Measurements from ENCODE around the gene POPDC3.

Gene POPDC3

GRCh38 chr6:105194591-105194990, 14.8 kb upstream of the POPDC3 start:
- CTCF ChIA-PET = interaction anchor here (1.2 kb wide), 1 partner anchor 107 kb away, joined by 6 read pairs; no protein-coding TSS in a partner anchor
- DNase-seq (ENCODE audit: extremely low spot score) = no peak
- TF ChIP-seq HDGF (IDR thresholded peaks at IDR 0.05; ENCODE audit: borderline replicate concordance) = no peak
- no peak for TF ChIP-seq ZNF384 (IDR thresholded peaks at IDR 0.05)
- no peak for TF ChIP-seq ELF4 (IDR thresholded peaks at IDR 0.05)
- no peak for TF ChIP-seq SP1 (IDR thresholded peaks at IDR 0.05)
- no peak for TF ChIP-seq LEF1 (IDR thresholded peaks at IDR 0.05; ENCODE audit: borderline replicate concordance)
- TF ChIP-seq L3MBTL2 (conservative IDR thresholded peaks at IDR 0.05) = no peak
- no peak for TF ChIP-seq SUZ12 (IDR thresholded peaks at IDR 0.05)
- no peak for TF ChIP-seq ARNT (IDR thresholded peaks at IDR 0.05)
- TF ChIP-seq PKNOX1 (IDR thresholded peaks at IDR 0.05) = no peak
- TF ChIP-seq CTBP1 (IDR thresholded peaks at IDR 0.05; ENCODE audit: borderline replicate concordance) = no peak
- no peak for TF ChIP-seq TARDBP (IDR thresholded peaks at IDR 0.05)
- no peak for TF ChIP-seq NFRKB (IDR thresholded peaks at IDR 0.05)
- no peak for TF ChIP-seq FOXM1 (IDR thresholded peaks at IDR 0.05; ENCODE audit: borderline replicate concordance)
- TF ChIP-seq BHLHE40 (IDR thresholded peaks at IDR 0.05; ENCODE audit: borderline replicate concordance) = no peak
- TF ChIP-seq FOXK2 (IDR thresholded peaks at IDR 0.05) = no peak
- TF ChIP-seq FOXA1 (IDR thresholded peaks at IDR 0.05) = no peak
- POLR2A ChIA-PET = no interaction called here

GRCh38 chr6:105194106-105194505, 14.3 kb upstream of the POPDC3 start:
- POLR2A ChIA-PET = interaction anchor here (0.8 kb wide), 1 partner anchor 18 kb away, joined by 3 read pairs; no protein-coding TSS in a partner anchor
- no peak for DNase-seq (ENCODE audit: extremely low spot score)
- TF ChIP-seq FOXM1 (IDR thresholded peaks at IDR 0.05; ENCODE audit: borderline replicate concordance) (no peak), L3MBTL2 (conservative IDR thresholded peaks at IDR 0.05) (no peak), ELF4 (IDR thresholded peaks at IDR 0.05) (no peak), ARNT (IDR thresholded peaks at IDR 0.05) (no peak), BHLHE40 (IDR thresholded peaks at IDR 0.05; ENCODE audit: borderline replicate concordance) (no peak), LEF1 (IDR thresholded peaks at IDR 0.05; ENCODE audit: borderline replicate concordance) (no peak), FOXK2 (IDR thresholded peaks at IDR 0.05) (no peak), SP1 (IDR thresholded peaks at IDR 0.05) (no peak), HDGF (IDR thresholded peaks at IDR 0.05; ENCODE audit: borderline replicate concordance) (no peak), PKNOX1 (IDR thresholded peaks at IDR 0.05) (no peak), FOXA1 (IDR thresholded peaks at IDR 0.05) (no peak), TARDBP (IDR thresholded peaks at IDR 0.05) (no peak), SUZ12 (IDR thresholded peaks at IDR 0.05) (no peak)
- CTCF ChIA-PET = interaction anchor here (1.2 kb wide), 1 partner anchor 106 kb away, joined by 6 read pairs; no protein-coding TSS in a partner anchor

- no peak for TF ChIP-seq SUZ12 (IDR thresholded peaks at IDR 0.05)
- no peak for TF ChIP-seq ZNF384 (IDR thresholded peaks at IDR 0.05)
- TF ChIP-seq TARDBP (IDR thresholded peaks at IDR 0.05) = no peak
- TF ChIP-seq LEF1 (IDR thresholded peaks at IDR 0.05; ENCODE audit: borderline replicate concordance) = no peak
- TF ChIP-seq FOXA1 (IDR thresholded peaks at IDR 0.05) = no peak
- no peak for DNase-seq (ENCODE audit: extremely low spot score)
- POLR2A ChIA-PET = interaction anchor here (0.8 kb wide), 1 partner anchor 17 kb away, joined by 3 read pairs; no protein-coding TSS in a partner anchor
- CTCF ChIA-PET = interaction anchor here (0.5 to 1.2 kb wide), 2 partner anchors 13 to 106 kb away, joined by 3 to 6 read pairs; no protein-coding TSS in a partner anchor
Measured at GRCh38 chr6:105193647-105194046, 13.8 kb upstream of the POPDC3 start.

- POLR2A ChIA-PET = no interaction called here
- TF ChIP-seq ARNT (IDR thresholded peaks at IDR 0.05) (no peak), FOXK2 (IDR thresholded peaks at IDR 0.05) (no peak), HDGF (IDR thresholded peaks at IDR 0.05; ENCODE audit: borderline replicate concordance) (no peak), SP1 (IDR thresholded peaks at IDR 0.05) (no peak), CTBP1 (IDR thresholded peaks at IDR 0.05; ENCODE audit: borderline replicate concordance) (no peak), SUZ12 (IDR thresholded peaks at IDR 0.05) (no peak), FOXA1 (IDR thresholded peaks at IDR 0.05) (no peak), BHLHE40 (IDR thresholded peaks at IDR 0.05; ENCODE audit: borderline replicate concordance) (no peak), NFRKB (IDR thresholded peaks at IDR 0.05) (no peak), LEF1 (IDR thresholded peaks at IDR 0.05; ENCODE audit: borderline replicate concordance) (no peak), PKNOX1 (IDR thresholded peaks at IDR 0.05) (no peak), ZNF384 (IDR thresholded peaks at IDR 0.05) (no peak), TARDBP (IDR thresholded peaks at IDR 0.05) (no peak), L3MBTL2 (conservative IDR thresholded peaks at IDR 0.05) (no peak), ELF4 (IDR thresholded peaks at IDR 0.05) (no peak), FOXM1 (IDR thresholded peaks at IDR 0.05; ENCODE audit: borderline replicate concordance) (no peak)
- CTCF ChIA-PET = interaction anchor here (0.5 kb wide), 1 partner anchor 12 kb away, joined by 3 read pairs; no protein-coding TSS in a partner anchor
- no peak for DNase-seq (ENCODE audit: extremely low spot score)
Measured at GRCh38 chr6:105192707-105193465, 13.1 kb upstream of the POPDC3 start.

- ChIA-PET CTCF (interaction anchor here (0.7 to 0.8 kb wide), 2 partner anchors 11 to 196 kb away, joined by 3 read pairs; no protein-coding TSS in a partner anchor), POLR2A (no interaction called here)
- DNase-seq (ENCODE audit: extremely low spot score) = no peak
- no peak for TF ChIP-seq NFRKB (IDR thresholded peaks at IDR 0.05)
- TF ChIP-seq LEF1 (IDR thresholded peaks at IDR 0.05; ENCODE audit: borderline replicate concordance) = no peak
- no peak for TF ChIP-seq FOXA1 (IDR thresholded peaks at IDR 0.05)
Measured at GRCh38 chr6:105191351-105191750, 11.5 kb upstream of the POPDC3 start.

All from HEK293T (cell line).